Peyer's patch (tissue), 4 donors: ENCODE measurements around the gene KDSR.

ENCODE experiments used
- CTCF ChIP-seq, 6 experiments: fragments of 450-650 bp in 4 of 6; fragments of 200-600 bp in 2 of 6; sonication (generic) in 1 of 6; IDR thresholded peaks; one replicate each; pipeline ENCODE4 v1.5.1; 2017 to 2019; ENCODE audit warnings: antibody characterized with exemption in 6 of 6, mild to moderate bottlenecking in 3 of 6, moderate library complexity in 1 of 6
- POLR2A ChIP-seq, 2 donors: fragments of 450-650 bp; IDR thresholded peaks; one replicate each; pipeline ENCODE4 v1.5.1; 2017; ENCODE audit warnings: antibody characterized with exemption in 2 of 2, mild to moderate bottlenecking in 2 of 2, moderate library complexity in 2 of 2

DNA sequence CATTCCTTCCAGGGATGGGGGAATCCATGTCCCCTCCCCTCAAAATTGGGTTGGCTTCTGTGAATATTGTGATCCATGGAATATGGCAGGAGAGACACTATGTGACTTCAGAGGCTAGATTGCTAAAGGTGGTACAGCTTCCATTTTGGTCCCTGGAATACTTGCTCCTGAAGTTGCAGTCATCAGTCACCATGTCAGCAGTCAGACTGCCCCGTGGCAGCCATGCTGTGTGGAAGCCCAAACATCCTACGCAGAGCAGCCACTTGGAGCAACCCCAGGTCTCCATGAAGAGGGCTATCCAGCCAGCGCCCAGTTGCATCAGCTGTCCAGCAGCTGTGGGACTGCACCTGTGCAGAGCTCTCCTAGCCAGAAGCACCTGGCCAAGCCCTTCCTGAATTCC lies 15.8 kb upstream of the KDSR start:
- TF ChIP-seq POLR2A (IDR thresholded peaks at IDR 0.05) (no peak), CTCF (IDR thresholded peaks at IDR 0.05) (no peak)
